NCI-H82 treated with DMSO at 0.1 percent for 48 hours (cell line): ENCODE data around the gene ZNF28.
"Not testable (repeated sequence)": the region's sequence is repeated elsewhere in the genome, so short reads cannot be mapped to it uniquely, and the experiment has no call there.

Source experiments
- DNase-seq: peaks from one replicate; lab custom pipeline; 2025; ENCODE audit not compliant: unreplicated experiment; lab: John Stamatoyannopoulos, UW

The ZNF28 gene

DNA sequence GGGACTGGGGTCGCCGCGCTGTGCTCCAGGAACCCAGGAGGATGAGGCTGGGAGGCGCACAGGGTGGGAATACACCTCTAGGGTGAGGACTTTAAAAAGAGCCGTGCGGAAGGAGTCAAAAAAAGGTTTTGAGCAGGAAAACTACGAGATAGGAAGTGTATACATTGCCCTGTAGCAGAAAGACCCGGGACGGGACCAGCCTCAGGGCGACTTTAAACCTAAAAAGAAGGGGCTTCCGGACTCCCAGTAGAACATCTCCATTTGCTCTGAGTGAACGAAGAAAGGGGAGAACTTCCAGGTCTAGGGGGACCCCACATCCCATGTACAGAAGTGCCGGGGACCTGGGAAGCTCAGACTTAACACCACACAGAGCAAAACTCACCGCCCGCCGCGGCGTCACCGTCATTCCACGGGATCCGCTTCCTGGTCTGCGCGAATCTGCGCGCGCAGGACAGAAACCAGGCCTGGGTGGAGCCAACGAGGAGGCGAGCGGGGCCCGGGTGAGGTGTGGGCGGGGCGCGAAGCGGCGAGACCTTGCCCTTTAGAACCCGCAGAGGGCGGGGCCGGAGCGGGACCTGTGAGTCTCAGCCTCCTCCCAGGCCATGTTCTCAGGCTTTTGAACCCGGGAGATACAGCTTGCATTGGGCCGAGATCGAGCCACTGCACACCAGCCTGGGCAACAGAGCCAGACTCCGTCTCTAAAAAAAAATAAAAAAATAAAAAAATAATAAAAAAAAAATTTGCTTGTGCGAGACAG lies at the start of gene ZNF28:
Gene ZNF28 (minus strand): TSS at position 430 of the 757 bp plus-strand sequence. CDS start 3,675 bp downstream, outside the sequence.
- peak; percentile 0 for DNase-seq

DNA sequence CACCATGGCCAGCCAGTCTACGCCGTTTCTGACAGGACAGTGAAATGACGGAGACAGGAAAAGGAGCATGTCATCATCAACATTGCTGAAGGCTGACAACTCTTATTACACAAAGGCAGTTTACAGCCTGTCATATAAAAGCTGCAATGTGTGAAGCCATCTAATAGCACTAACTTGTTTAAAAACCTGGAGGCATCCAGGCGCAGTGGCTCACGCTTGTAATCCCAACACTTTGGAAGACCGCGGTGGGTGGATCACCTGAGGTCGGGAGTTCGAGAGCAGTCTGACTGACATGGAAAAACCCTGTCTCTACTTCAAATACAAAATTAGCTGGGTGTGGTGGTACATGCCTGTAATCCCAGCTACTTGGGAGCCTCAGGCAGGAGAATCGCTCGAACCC lies 46.6 kb upstream of the ZNF28 start:
- not testable (repeated sequence) for DNase-seq

DNA sequence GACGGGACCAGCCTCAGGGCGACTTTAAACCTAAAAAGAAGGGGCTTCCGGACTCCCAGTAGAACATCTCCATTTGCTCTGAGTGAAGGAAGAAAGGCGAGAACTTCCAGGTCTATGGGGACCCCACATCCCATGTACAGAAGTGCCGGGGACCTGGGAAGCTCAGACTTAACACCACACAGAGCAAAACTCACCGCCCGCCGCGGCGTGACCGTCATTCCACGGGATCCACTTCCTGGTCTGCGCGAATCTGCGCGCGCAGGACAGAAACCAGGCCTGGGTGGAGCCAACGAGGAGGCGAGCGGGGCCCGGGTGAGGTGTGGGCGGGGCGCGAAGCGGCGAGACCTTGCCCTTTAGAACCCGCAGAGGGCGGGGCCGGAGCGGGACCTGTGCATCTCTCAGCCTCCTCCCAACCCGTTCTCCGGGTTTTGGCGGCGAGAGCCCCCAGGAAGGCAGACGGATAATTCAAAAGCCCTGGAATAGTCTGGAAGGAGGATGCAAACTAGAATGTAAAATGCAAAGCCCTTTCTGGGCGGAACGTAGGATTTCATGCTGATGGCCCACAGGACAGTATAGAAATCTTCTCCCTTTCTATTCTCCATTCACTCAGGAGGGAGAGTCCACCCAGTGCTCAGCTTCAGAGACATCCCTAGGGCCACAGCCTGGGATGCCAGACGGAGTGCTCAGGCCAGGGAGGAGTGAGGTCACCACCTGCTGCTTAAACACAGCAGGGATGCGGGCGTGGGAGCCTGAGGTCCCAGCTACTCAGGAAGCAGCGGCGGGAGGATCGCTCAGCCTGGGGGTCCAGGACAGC lies 36.2 kb upstream of the ZNF28 start, which contains the start of gene ZNF468:
Gene ZNF468 (minus strand): TSS at position 242 of the 814 bp plus-strand sequence. CDS start 3,347 bp downstream, outside the sequence.
- DNase-seq = peak; percentile 9

DNA sequence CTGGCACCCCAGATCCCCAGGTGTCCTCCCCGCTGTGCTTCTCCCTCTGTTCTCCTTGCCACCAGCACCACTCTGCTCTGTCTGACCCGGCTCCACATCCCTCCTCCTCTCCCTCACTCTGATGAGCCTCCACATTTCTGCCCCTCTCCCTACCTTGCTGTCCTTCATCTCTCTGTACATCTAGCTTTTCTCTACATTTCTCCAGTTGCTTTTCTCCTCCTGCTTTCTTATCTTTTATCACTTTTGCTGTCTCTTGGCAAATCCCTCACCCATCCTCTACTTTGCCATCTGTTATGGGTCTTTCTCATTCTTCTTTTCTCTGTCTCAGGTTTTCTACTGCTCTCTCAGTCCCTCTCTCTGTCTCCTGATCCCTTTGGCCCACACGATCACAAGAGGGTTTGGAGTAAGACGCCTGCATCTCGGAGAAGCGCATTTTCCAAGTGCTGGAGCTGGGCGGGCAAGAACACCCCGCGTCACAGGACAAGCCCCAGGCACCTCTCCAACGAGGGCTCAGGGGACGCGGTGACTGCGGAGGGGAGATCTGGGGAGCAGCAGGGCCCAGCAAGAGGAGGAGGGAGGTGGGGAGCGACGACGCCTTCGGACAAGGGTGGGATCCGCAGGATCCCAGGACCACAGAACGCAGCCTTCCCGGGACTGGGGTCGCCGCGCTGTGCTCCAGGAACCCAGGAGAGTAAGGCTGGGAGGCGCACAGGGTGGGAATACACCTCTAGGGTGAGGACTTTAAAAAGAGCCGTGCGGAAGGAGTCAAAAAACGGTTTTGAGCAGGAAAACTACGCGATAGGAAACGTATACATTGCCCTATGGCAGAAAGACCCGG lies 35.3 kb upstream of the ZNF28 start:
- not testable (repeated sequence) for DNase-seq

DNA sequence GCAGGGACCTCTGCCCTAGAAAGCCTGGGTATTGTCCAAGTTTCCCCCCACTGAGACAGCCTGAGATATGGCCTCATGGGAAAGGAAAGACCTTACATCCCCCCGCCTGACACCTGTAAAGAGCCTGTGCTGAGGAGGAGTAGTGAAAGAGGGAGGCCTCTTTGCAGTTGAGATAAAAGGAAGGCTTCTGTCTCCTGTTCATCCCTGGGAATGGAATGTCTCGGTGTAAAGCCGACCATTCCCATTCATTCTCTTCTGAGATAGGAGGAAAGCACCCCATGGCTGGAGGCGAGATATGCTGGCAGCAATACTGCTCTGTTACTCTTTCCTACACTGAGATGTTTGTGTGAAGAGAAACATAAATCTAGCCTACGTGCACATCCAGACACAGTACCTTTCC lies 25.9 kb upstream of the ZNF28 start:
- DNase-seq = not testable (repeated sequence)

DNA sequence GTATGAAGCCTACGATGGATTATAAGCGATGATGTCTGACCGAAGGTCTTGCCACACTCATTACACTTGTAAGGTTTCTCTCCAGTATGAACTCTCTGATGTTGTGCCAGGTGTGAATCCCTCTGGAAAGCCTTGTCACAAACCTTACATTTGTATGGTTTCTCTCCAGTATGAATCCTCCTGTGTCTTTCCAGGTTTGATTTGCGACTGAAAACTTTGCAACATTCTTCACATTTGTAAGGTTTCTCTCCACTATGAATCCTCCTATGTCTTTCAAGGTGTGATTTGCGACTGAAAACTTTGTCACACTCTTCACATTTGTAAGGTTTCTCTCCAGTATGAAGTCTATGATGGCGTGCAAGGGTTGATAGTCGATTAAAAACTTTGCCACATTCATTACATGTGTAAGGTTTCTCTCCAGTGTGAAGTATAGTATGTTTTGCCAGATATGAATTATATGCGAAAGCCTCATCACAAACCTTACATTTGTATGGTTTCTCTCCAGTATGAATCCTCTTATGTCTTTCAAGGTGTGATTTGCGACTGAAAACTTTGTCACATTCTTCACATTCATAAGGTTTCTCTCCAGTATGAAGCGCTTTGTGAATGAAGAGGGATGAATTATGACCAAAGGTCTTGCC lies 19.5 kb upstream of the ZNF28 start:
- DNase-seq = not testable (repeated sequence)

DNA sequence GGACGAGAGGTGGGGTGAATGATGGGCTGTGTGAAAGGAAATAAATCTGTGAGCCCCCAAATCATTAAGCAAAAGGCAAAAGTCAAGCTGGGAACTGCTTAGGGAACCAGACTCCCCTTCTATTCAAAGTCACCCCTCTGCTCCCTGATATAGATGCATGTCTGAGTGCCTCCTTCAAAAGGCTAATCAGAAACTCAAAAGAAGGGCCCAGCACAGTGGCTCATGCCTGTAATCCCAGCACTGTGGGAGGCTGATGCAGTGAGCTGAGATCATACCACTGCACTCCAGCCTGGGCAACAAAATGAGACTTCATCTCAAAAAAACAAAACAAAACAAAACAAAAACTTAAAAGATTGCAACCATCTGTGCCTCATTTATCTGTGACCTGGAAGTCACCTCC lies 12.9 kb upstream of the ZNF28 start:
- not testable (repeated sequence) for DNase-seq

DNA sequence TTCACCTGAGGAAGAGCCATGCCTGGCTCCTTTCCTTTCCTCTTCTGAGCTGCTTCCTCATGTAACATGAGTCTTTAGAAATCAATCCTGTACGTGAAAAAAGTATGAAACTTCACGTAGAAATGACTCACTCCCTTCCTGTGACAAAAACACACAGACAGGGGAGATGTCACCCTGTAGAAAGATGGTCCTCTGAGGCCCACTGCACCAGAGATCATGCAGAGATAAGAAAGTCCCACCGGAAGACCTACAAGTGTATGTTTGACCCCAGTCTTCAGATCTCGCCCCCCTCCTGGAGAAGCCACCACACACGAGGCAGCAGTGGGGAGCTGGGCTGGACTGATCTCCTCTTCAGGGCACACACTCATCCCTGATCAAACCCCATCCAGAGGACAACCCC lies 12.1 kb upstream of the ZNF28 start:
- DNase-seq = not testable (repeated sequence)

DNA sequence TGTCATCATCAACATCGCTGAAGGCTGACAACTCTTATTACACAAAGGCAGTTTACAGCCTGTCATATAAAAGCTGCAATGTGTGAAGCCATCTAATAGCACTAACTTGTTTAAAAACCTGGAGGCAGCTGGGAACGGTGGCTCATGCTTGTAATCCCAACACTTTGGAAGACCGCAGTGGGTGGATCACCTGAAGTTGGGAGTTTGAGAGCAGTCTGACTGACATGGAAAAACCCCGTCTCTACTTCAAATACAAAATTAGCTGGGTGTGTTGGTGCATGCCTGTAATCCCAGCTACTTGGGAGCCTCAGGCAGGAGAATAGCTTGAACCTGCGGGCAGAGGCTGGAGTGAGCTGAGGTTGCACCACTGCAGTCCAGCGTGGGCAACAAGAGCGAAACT lies 8.4 kb upstream of the ZNF28 start:
- not testable (repeated sequence) for DNase-seq

DNA sequence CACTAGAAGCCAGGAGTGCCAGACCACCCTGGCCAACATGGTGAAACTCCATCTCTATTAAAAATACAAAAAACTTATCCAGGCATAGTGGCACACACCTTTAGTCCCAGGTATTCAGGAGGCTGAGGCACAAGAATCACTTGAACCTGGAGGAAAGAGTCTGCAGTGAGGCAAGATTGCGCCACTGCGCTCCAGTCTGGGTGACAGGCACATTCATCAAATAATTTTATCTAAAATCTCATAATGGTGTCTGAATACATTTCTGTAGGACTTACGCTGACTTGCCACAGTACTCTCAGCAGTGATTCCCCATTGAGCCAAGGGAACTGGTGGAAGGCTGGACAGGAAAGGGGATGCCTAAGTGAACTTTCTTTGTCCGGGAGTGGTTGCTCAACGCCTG lies 4.3 kb upstream of the ZNF28 start:
- no peak for DNase-seq

DNA sequence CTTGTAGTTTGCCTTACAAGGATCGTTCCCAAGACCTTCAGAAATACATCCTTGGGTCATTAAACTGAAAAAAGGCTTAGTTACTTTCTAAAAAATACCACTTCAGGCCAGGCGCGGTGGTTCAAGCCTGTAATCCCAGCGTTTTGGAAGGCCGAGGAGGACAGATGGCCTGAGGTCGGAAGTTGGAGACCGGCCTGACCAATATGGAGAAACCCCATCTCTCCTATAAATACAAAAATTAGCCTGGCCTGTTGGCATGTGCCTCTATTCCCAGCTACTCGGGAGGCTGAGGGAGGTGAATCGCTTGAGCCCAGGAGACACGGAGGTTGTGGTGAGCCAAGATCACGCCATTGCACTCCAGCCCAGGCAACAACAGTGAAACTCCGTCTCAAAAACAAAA lies 2.2 kb upstream of the ZNF28 start:
- no peak for DNase-seq

DNA sequence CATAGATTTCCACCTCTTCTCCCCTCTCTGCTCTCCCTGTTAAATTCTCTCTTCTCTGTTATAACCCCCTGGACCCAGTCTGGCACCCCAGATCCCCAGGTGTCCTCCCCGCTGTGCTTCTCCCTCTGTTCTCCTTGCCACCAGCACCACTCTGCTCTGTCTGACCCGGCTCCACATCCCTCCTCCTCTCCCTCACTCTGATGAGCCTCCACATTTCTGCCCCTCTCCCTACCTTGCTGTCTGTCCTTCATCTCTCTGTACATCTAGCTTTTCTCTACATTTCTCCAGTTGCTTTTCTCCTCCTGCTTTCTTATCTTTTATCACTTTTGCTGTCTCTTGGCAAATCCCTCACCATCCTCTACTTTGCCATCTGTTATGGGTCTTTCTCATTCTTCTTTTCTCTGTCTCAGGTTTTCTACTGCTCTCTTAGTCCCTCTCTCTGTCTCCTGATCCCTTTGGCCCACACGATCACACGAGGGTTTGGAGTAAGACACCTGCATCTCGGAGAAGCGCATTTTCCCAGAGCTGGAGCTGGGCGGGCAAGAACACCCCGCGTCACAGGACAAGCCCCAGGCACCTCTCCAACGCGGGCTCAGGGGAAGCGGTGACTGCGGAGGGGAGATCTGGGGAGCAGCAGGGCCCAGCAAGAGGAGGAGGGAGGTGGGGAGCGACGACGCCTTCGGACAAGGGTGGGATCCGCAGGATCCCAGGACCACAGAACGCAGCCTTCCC lies 795 bp downstream of the ZNF28 start:
- DNase-seq = not testable (repeated sequence)

DNA sequence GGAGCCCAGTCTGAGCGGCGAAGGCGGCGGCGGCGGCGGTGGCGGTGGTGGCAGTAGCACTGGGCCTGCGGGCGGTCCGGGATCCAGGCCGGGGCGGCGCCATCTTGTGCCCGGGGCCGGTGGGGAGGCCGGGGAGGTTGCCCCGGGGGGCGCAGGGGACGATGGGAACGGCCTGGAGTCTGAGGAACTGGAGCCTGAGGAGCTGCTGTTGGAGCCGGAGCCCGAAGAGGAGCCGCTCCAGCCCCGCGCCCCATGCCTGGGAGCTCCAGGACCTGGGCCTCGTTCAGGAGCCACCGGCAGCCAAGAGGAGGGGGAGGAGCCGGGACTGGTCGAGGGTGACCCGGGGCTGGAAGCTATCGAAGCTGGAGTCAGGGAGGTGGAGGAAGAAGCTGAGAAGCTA lies 11.6 kb downstream of the ZNF28 start:
- DNase-seq = no peak

DNA sequence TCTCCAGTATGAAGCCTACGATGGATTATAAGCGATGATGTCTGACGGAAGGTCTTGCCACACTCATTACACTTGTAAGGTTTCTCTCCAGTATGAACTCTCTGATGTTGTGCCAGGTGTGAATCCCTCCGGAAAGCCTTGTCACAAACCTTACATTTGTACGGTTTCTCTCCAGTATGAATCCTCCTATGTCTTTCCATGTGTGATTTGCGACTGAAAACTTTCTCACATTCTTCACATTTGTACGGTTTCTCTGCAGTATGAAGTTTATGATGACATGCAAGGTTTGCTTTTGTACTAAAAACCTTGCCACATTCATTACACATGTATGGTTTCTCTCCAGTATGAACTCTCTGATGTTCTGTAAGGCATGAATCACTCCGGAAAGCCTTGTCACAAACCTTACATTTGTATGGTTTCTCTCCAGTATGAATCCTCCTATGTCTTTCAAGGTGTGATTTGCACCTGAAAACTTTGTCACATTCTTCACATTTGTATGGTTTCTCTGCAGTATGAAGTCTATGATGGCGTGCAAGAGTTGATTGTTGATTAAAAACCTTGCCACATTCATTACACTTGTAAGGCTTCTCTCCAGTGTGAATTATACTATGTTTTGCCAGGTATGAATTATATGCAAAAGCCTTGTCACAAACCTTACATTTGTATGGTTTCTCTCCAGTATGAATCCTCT lies 21.3 kb downstream of the ZNF28 start:
- DNase-seq = not testable (repeated sequence)

DNA sequence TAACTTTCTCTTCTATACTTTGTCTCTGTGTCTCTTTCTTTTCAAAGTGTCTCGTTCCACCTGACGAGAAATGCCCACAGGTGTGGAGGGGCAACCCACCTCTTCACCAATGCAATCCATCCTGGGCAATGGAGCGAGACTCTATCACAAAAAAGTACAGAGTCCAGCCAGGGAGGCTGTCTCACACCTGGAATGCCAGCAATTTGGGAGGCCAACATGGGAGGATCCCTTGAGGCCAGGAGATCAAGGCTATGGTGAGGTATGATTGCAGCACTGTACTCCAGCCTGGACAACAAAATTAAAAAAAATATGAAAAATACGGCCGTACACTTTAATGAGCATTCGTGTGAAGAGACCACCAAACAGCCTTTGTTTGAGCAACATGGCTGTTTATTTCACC lies 32.0 kb downstream of the ZNF28 start:
- DNase-seq = no peak

DNA sequence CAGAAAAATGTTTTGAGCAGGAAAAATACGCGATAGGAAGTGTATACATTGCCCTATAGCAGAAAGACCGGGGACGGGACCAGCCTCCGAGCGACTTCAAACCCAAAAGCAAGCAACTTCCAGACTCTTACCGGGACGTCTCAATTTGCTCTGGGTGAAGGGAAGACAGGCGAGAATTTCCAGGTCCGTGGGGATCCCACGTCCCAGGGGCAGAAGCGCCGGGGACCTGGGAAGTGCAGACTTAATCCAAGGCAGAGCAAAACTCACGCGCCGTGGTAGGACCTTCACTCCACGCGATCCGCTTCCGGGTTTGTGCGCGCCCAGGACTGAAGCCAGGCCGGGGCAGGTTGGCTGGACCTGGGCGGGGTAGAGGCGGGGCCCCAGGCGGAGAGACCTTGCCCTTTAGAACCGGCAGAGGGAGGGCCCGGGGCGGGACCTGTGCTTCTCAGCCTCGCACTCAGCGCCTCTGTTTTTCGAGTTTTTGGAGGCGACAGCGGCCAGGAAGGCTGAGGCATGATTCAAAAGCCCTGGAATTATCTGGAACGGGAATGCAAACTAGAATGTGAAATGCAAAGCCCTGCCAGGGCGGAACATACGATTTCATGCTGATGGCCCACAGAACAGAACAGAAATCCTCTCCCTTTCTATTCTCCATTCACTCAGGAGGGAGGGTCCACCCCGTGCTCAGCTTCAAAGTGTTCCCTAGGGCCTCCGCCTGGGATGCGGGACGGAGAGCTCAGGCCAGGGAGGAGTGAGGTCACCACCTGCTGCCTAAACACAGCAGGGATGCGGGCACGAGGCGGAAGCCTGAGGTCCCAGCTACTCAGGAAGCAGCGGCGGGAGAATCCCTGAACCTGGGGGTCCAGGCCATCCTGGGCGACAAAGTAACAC lies 34.7 kb downstream of the ZNF28 start, which contains the start of gene ZNF600:
Gene ZNF600 (minus strand): TSS at position 328 of the 891 bp plus-strand sequence. CDS start 7,903 bp downstream, outside the sequence.
- DNase-seq = not testable (repeated sequence)

DNA sequence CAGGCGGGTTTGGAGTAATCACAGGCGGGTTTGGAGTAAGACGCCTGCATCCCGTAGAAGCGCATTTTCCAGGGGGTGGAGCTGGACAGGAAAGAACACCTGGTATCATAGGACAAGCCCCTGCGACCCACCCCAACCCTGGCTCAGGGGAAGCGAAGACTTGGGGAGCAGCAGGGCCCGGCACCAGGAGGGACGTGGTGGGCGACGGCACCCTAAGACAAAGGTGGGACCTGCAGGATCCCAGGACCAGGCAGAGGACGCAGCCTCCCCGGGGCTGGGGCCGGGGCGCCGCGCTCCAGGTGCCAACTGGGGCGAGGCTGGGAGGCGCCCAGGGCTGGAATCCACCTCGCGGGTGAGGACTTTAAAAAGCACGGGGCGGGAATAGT lies 35.4 kb downstream of the ZNF28 start:
- DNase-seq = no peak

DNA sequence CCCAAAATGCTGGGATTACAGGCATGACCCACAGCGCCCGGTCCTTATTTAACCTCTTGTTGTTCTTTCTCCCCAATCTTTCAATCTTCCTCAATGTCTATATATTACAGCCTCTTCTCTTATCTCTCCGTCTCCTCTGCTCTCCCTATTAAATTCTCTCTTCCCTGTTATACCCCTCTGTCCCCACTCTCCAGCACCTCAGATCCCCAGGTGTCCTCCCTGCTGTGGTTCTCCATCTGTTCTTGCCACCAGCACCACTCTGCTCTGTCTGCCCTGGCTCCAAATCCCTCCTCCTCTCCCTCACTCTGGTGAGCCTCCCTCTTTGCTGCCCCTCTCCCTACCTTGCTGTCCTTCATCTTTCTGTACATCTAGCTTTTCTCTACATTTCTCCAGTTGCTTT lies 35.9 kb downstream of the ZNF28 start:
- no peak for DNase-seq
